OCI-LY3 (cell line): Measurements from ENCODE around the gene NDUFS2.

Experiments
- CTCF ChIP-seq: fragments of 200-600, 300-600 bp; sonication (generic); IDR thresholded peaks from 2 replicates; pipeline ENCODE4 v1.5.1; 2014; ENCODE audit warnings: antibody characterized with exemption, low read length, low read depth
- EZH2phosphoT487 ChIP-seq: fragments of 200-600 bp; shearing (Covaris generic); IDR thresholded peaks from 2 replicates; pipeline ENCODE4 v1.6.1; 2018; ENCODE audit warnings: antibody characterized with exemption, mixed run types, low read depth

- TF ChIP-seq CTCF, result peak; percentile 72
- no peak for TF ChIP-seq EZH2phosphoT487
Measured at GRCh38 chr1:161177112-161177935, 24.8 kb upstream of the NDUFS2 start, which contains the start of gene B4GALT3.
